ENCODE results near the gene ZBTB38.

ZBTB38 gene

DNA sequence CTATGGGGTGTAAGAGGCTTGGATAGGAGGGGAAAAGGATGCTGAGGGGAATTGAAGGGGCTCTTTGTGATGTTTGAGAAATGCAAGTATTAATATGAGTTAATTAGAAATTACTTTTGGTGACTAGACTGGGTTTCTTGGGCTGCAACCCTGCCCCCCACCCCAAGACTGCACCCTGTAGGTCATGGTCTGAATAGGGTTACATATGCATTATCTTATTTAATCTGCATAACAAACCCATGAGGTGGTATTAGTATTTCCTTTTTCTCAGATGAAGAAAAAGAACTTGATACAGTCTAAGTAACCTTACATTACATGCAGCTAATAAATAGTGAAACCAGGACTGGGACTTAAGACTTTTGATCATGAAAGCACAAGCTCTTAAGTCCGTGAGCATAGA, 5.6 kb upstream of the ZBTB38 start:
- in situ Hi-C loops (cut with MboI; ENCODE audit: low sequenced_read_pairs), result no loop called here

DNA sequence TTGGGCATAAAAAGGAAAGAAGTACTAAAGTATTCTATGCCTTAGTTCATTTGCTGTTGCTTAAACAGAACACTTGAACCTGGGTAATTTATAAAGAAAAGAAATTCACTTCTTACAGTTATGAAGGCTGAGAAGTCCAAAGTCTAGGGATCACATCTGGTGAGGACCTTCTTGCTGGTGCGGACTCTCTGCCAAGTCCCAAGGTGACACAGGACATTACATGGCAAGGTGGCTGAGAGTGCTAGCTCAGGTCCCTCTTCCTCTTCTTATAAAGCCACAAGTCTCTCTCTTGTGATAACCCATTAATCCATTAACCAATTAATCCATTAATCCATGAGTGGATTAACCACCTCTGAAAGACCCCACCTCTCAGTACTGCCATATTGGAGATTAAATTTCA, 3.1 kb upstream of the ZBTB38 start:
- in situ Hi-C loops (cut with MboI; ENCODE audit: low sequenced_read_pairs), result no loop called here

- in situ Hi-C loops (cut with MboI; ENCODE audit: low sequenced_read_pairs), result no loop called here
Observed at GRCh38 chr3:141366285-141367037, 1.8 kb upstream of the ZBTB38 start.

DNA sequence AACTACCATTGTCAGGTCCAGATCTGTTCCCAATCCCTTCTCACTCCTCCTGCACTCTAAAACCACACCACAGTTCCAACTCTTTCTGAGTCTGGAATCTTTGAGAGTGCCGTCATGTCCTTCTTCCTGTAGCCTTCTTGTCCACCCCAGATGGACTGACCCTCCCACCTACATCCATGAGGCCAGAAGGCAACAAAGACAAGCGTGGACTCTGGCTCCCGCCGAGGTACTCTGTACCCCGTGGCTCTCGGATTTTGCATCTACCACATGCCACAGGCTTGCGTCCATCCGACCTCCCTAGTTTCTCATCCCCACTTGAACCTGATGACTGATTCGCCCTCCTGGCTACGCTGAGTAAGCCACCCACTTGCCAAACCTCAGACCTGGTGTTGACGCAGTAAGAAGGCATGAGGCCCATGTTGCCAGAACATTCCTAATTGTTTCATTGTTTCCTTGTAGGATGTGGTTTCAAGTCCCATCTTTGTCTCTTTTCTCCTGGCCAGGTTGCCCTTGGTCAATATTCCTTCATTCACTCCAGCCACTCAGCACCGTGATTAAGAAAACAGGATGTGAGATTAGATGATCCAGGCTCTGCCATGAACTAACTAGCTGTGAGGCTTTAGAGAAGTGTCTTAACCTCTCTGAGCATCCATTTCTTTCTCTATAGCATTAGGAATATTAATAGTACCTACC, 1.1 kb upstream of the ZBTB38 start:
- in situ Hi-C loops (cut with MboI; ENCODE audit: low sequenced_read_pairs), result no loop called here

DNA sequence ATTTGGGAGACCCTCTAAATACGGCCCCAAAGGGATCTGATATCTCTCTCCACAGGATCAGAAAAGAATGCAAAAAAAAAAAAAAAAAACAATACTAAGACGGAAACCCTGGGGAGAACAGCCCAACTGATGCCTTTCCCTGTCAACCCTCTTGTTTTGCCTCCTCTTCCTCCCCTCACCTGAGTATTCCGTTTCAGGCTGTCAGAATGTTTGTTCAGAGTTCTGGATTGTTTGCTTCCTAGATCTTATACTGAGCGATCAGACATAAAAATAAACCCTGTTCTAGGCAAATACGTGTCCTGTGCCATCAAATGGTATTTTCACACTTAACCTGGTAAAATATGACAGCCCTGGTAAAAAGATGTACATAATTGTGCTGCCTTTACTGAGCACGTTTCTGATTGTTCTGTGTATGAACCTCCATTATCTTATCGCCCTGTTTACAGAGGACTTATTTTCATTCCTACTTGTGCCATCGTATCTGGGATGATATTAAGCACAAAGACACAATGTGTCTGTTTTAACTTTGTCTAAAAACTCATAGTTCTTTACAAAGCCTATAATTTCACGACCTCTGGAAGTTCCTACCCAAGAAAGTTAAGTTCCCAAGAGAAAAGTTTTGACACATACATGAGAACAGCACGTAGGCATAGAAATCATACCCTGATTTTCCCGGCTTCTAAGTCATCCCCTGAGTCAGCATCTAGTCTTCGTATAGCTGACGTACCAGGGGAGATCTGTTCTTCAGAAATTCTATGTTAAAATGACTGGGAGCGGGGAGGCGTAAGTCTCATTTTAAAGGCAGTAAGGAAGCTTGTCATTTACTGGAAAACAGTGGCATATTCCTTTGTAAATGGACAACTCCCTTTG, 856 bp downstream of the ZBTB38 start:
- in situ Hi-C loops (cut with MboI; ENCODE audit: low sequenced_read_pairs), result no loop called here

- in situ Hi-C loops (cut with MboI; ENCODE audit: low sequenced_read_pairs), result no loop called here
Observed at GRCh38 chr3:141370065-141370533, 1.8 kb downstream of the ZBTB38 start.

GRCh38 chr3:141371882-141372281, 3.6 kb downstream of the ZBTB38 start:
- in situ Hi-C loops (cut with MboI; ENCODE audit: low sequenced_read_pairs), result no loop called here

GRCh38 chr3:141372656-141373055, 4.4 kb downstream of the ZBTB38 start:
- in situ Hi-C loops (cut with MboI; ENCODE audit: low sequenced_read_pairs), result no loop called here

GRCh38 chr3:141373232-141373631, 4.9 kb downstream of the ZBTB38 start:
- in situ Hi-C loops (cut with MboI; ENCODE audit: low sequenced_read_pairs), result no loop called here

DNA sequence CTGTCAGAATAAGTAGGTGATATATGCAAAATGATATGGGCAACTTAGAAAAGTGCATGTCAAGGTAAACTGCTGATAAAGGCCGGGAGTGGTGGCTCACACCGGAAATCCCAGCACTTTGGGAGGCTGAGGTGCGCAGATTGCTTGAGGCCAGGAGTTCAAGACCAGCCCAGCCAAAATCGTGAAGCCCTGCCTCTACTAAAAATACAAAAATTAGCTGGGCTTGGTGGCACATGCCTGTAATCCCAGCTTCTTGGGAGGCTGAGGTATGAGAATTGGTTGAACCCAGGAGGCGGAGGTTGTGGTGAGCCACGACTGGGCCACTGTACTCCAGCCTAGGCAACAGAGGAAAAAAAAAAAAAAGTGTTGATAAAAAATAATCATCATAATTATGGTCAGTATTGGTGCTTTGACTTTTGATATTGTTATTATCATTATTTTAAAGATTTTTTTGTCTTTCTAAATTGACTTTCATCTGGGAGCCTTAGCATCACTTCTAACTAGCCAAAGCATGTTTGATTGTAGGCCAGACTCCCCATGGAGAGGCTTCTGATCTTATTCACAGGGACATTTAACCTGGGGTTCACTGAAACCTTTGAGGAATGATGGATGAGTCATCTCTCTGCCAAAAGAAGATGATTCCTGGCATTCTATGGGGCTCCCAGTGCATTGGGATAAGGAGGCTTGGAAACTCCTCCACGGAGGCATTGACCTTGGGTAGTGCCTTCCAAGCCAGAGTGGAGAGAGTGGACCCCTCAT, 5.6 kb downstream of the ZBTB38 start:
- in situ Hi-C loops (cut with MboI; ENCODE audit: low sequenced_read_pairs), result no loop called here

DNA sequence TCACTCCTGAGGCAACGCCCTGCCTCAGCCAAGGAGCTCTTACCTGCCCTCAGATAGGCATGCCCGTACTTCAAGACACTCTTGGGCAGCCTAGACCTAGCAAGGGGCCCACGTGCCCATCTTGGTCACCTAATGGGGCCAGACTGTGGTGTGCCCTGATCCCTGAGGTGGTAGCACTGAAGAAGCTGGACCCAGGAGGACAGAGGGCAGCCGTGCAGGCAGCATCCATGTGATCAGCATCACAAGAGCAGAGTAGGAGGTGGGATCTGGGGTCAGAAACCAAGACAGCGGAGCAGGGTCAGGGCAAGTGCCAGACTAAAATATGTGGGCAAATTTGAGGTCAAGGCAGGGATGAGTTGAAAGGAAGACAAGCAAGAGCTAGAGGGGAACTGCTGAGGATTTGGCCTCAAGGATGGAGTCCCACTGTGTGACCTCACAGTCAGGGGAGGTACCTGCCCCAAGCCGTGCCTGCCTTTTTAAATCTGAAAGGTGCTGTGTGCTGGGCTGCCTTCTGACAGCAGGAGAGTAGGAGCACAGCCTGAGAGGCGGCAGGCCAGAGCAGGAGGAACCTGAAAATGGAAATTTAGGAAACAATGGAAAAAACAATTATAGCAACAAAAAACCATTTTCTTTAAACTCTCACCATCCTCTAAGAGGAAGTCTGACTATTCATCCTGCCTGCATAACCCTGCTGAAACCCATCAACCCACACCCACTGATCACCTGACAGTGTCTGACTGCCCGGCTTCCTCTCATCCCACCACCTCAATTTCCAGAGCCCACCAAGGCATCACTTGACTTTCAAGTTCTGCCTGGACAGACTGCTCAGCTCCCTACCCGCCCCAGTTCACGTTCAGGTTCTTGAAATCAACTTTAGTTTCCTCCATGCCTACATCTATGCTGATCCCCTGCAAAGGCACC, 7.3 kb downstream of the ZBTB38 start:
- in situ Hi-C loops (cut with MboI; ENCODE audit: low sequenced_read_pairs), result no loop called here

DNA sequence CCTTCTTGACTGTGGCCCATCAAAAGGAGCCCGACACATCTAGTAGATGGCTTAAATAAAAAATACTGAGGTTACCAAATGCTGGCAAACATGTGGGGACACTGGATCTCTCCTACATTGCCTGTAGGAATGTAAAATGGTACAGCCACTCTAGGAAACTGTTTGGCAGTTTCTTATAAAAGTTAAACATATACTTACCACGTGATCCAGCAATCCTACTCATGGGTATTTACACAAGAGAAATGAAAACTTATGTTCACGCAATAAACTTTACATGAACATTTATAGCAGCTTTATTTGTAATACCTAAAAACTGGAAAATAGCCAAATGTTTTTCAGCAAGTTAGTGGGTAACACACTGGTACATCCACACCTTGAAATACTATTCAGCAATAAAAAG, 9.1 kb downstream of the ZBTB38 start:
- in situ Hi-C loops (cut with MboI; ENCODE audit: low sequenced_read_pairs), result no loop called here

GRCh38 chr3:141378556-141378955, 10.3 kb downstream of the ZBTB38 start:
- in situ Hi-C loops (cut with MboI; ENCODE audit: low sequenced_read_pairs), result no loop called here

DNA sequence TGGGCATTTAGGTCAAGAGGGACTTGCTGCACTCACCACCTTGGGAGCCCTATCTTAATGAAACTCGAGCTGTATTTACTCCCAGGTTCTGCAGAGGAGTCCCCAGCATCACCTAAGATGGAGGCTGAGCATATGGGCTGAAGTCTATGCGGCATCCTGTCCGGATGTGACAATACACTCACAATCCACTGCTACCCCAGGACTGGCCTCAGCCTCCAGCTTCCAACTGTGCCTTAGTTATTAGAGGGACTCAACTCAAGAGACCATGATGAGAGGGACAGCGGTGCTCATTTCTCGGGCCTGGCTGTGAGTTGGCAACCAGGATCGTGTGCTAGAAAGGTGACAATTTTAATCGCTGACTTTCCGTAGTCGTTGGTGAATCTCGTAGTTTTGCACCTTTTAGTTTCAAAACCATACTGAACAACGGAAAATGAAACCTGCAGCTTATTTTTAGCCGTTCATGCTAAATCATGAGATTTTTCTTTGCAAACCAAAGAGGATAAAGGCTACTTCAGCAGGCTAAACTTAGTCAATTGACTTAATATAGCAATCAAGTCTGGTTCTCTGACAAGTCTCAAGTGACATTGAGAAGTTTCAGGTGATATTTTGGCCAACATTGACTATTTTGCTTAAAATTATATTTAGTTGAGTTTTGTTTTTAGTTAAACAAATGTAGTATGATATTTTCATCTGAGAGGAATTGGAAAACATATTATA, 11.1 kb downstream of the ZBTB38 start:
- in situ Hi-C loops (cut with MboI; ENCODE audit: low sequenced_read_pairs), result no loop called here

DNA sequence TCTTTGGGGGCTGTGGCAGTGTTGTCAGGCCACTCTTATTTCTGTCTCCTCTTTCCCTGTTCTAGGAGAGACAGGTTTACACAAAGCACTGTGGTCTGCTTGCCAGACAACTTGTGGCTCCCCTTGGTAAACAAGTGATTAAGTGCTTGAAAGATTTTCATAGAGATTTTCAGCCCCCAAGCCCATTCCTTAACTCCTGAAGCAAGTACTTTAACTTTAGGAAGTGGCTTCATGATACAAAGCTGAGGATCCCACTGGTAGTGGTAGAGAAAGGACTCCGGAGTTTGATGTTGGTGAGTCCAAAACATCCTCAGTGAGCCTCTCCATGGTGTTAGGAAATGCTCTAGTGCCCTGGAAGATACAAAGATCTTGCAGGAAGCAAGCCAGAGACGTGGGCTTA, 12.0 kb downstream of the ZBTB38 start:
- in situ Hi-C loops (cut with MboI; ENCODE audit: low sequenced_read_pairs), result no loop called here

DNA sequence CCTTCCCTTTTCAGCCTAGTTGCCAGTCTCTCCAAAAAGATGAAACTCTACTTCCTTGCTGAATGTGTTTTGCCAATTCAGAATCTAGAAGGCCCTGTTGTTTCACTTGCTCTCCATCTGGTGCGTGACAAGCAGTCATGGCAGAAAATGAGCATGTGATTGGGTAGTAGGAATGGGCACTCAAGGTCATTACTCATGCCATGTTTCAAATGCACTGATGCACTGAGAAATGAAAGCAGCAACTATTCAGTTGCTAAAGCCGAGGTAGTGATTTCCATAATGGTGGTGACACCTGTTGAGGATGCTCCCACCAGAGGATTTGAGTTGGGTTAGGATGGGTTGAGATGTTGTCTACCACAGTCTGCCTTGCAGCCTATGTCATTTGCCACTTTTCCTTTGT, 12.7 kb downstream of the ZBTB38 start:
- in situ Hi-C loops (cut with MboI; ENCODE audit: low sequenced_read_pairs), result no loop called here

GRCh38 chr3:141382571-141382970, 14.3 kb downstream of the ZBTB38 start:
- in situ Hi-C loops (cut with MboI; ENCODE audit: low sequenced_read_pairs), result no loop called here

DNA sequence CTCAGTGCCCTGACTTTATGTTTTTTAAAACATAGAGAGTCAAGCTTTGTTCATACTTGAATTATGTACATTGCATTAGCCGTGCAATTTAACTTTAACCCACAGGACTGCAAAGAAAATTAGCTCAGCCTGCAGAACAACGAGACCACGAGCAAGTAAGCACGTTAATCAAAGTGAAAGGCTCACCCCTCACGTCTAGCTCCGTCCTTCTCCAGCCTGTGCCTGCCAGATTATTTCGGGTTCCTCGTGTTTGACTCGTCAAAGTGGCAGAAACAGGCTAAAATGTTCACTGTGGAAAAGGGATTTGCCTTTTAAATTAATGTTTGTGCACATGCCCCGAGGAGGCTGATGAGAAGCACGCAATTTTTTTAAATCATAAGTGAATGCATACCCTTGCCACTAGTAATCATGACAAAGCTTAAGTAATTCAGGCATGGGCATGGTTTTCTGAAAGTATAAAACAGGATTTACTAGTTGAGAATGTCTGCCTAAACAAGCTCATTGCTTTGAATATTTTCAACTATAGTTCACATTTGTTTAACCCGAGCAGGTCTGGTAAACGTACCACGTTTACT, 15.3 kb downstream of the ZBTB38 start:
- in situ Hi-C loops (cut with MboI; ENCODE audit: low sequenced_read_pairs), result no loop called here

- in situ Hi-C loops (cut with MboI; ENCODE audit: low sequenced_read_pairs), result no loop called here
Observed at GRCh38 chr3:141384157-141384556, 15.9 kb downstream of the ZBTB38 start.

Measured in HL-60/S4 (cell line).